ENCODE data around the gene CAPN9. TPM values are rescaled to one million over a fixed set of nuclear protein-coding genes. Genes with fewer than 3 reads are reported as not detected.
"Not testable (repeated sequence)": the region's sequence is repeated elsewhere in the genome, so short reads cannot be mapped to it uniquely, and the experiment has no call there.

The CAPN9 gene
- total and polyA plus RNA-seq, 8 donors = 0.84 to 5.0 (median 1.7) TPM

- ATAC-seq (peak; percentile 24), DNase-seq (no peak)
- Histone ChIP-seq H3K4me3 (no peak overlapping the region), H3K4me1 (no peaks in the 10 kb centered on the region), H3K36me3 (no peaks in the 10 kb centered on the region), H3K9me3 (peaks cover 0 to 2% of the 10 kb centered on the region in 2 donors), H3K27ac (no peak overlapping the region), H3K27me3 (peaks cover 0 to 4% of the 10 kb centered on the region in 2 donors)
- TF ChIP-seq CTCF (IDR thresholded peaks at IDR 0.05) = no peak
- intact Hi-C loops (cut with DNase I) = no loop called here
These were observed 13.2 kb downstream of the CAPN9 start for GRCh38 chr1:230760360-230760827.

GRCh38 chr1:230761443-230762167, 14.4 kb downstream of the CAPN9 start:
- H3K4me3 ChIP-seq = no peak overlapping the region
- ATAC-seq (no peak), DNase-seq (no peak)
- intact Hi-C loops (cut with DNase I) = no loop called here
- no peaks in the 10 kb centered on the region for H3K4me1 ChIP-seq
- H3K27me3 ChIP-seq = peaks cover 0 to 4% of the 10 kb centered on the region in 2 donors
- H3K9me3 ChIP-seq = peaks cover 0 to 2% of the 10 kb centered on the region in 2 donors
- H3K36me3 ChIP-seq = no peaks in the 10 kb centered on the region
- H3K27ac ChIP-seq = no peak overlapping the region
- TF ChIP-seq CTCF (IDR thresholded peaks at IDR 0.05) = no peak

GRCh38 chr1:230763927-230764591, 16.9 kb downstream of the CAPN9 start:
- intact Hi-C loops (cut with DNase I) = no loop called here

GRCh38 chr1:230766318-230766717, 19.1 kb downstream of the CAPN9 start:
- H3K27ac ChIP-seq = no peak overlapping the region
- TF ChIP-seq CTCF (IDR thresholded peaks at IDR 0.05) = no peak
- H3K36me3 ChIP-seq = no peaks in the 10 kb centered on the region
- H3K4me1 ChIP-seq = peaks cover 0 to 6% of the 10 kb centered on the region in 2 donors
- no peak for DNase-seq
- no peaks in the 10 kb centered on the region for H3K27me3 ChIP-seq
- intact Hi-C loops (cut with DNase I) = no loop called here
- no peak for ATAC-seq
- H3K9me3 ChIP-seq = peaks cover 0 to 2% of the 10 kb centered on the region in 2 donors
- no peak overlapping the region for H3K4me3 ChIP-seq

More at GRCh38 chr1:230763927-230764591, 16.9 kb downstream of the CAPN9 start:
- Histone ChIP-seq H3K9me3 (peaks cover 0 to 2% of the 10 kb centered on the region in 2 donors), H3K36me3 (no peaks in the 10 kb centered on the region), H3K4me1 (peaks cover 0 to 5% of the 10 kb centered on the region in 2 donors), H3K27me3 (peaks cover 0 to 4% of the 10 kb centered on the region in 2 donors), H3K4me3 (no peak overlapping the region), H3K27ac (no peak overlapping the region)
- no peak for ATAC-seq
- TF ChIP-seq CTCF (IDR thresholded peaks at IDR 0.05) = no peak
- DNase-seq = no peak

GRCh38 chr1:230767859-230768612, 20.8 kb downstream of the CAPN9 start:
- H3K36me3 ChIP-seq; H3K4me1 ChIP-seq; H3K4me3 ChIP-seq; H3K9me3 ChIP-seq; H3K27ac ChIP-seq; ATAC-seq; DNase-seq; intact Hi-C loops (cut with DNase I); H3K27me3 ChIP-seq: not testable (repeated sequence)

Data from left lung (tissue), 10 donors.